HG03432 (cell line): ENCODE results near the gene HTR1D.
A peak's percentile ranks its signal among the peaks of the same experiment; 100 is the strongest.

Source experiments
- ATAC-seq: cut with Tn5 transposase; IDR thresholded peaks from one replicate; pipeline ENCODE4 v1.9.1; 2021; ENCODE audit warnings: mild to moderate bottlenecking, moderate library complexity; ENCODE audit not compliant: unreplicated experiment

HTR1D gene

GRCh38 chr1:23187637-23188036 lies 29.7 kb downstream of the HTR1D start:
- no peak for ATAC-seq

DNA sequence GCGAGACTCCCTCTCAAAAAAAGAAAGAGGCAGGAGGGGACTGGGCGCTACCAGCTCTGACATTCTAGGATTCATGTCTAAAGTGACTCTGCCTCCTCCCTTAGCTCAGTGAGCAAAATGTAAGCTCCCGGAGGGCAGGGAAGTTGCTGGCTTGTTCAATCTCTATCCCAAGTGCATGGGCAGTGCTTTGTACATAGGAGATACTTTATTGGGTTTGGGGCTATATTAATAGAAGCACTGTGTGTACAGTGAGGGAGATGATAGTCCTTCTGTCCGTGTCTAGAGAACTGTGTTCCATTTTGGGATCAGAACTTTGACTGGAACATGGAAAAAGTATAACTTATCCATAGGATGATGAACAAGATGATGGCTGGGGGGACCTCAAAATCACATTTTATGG lies 31.9 kb downstream of the HTR1D start:
- no peak for ATAC-seq

- no peak for ATAC-seq
Observed at GRCh38 chr1:23184212-23184934, 32.9 kb downstream of the HTR1D start.

DNA sequence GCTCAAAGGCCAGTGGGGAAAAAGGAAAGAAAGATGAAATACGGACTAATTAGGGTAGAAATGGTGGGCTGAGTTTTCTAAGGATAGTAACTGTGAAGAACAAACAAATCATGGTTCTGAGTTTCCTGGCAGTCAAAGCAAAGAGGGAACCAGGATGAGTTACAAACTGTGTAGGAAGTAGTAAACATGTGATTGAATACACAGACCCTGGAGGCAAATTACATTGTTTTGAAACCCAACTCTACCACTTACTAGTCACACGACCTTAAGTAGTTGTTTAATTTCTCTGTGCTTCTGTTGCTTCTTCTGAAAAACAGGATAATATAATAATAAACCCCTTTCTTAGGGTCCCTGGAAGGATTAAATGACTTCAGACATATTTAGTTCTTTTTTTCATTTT lies 37.4 kb downstream of the HTR1D start:
- ATAC-seq = no peak

GRCh38 chr1:23178950-23179349 lies 38.4 kb downstream of the HTR1D start:
- ATAC-seq = no peak

DNA sequence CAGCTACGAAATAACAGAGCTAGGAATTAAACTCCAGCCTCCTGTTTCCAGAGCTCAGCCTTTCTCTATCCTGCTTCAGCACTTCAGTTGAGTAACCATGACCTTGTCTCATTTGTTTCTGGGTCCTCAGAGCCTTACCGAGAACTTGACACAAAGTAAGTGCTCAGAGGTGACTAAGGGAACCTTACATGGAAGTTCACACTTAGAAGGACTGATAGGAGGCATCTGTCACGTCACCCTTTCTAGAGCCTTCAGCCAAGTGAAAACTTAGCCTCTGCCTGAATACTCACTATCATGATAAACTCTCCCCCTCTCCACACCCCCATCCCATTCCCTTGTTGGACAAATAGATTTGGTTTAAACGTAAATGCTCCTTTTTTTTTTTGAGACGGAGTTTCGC lies 38.9 kb downstream of the HTR1D start:
- ATAC-seq = no peak

DNA sequence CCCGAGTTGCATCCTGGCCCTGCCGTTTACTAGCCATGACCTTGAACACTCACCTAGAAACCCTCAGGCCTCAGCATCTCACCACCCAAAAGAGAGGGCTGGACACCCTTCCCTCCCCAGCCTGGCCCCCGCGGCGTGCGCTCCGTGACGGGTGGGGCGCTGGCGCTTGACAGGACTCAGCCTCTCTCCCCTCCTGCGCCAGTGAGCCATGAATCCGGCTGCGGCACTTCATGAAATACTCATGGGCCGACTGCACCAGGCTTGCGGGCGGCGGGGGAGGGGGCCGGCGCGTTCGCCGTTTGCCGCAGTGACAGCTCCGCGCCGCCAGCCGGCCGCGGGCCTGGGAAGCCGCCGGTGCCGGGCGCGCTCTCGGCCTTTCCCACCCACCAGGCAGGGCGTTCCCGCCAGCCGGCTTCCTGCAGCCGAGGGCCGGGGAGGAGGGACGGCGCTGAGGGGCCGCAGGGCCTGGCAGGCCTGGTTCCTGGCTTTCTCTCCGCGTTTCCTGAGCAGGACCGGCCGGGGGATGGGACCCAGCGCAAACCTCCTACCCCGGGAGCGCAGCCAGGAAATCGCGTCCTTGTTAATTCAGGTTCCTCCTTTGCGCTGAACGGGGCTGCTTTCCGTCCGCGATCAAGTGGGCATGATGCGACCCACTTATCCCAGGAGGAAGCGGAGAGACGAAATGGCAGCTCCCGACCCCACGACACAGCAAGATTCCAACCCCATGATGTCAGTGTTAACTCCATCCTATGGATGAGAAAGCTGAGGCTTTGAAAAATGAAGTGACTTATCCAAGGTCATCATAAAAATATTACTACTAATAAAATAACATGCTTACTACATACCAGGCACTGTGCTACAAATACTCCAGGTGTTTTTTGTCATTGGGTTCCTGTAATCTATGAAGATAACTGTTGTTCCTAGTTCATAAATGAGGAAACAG lies 39.6 kb downstream of the HTR1D start:
- peak; percentile 83 for ATAC-seq

DNA sequence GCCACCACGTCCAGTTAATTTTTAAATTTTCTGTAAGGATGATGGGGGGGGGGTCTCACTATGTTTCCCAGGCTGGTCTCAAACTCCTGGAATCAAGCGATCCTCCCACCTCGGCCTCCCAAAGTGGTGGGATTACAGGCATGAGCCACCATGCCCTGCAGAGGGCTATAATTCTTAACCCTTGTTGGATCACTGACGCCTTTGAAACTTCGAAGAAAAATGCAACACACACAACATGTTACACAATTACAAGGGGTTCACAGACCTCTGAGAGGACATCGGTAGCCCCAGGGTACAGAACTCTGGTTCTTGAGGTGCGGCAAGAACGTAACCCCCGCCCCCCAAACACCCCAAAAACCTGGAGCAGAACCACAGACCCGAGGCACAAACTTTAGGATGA lies 40.3 kb downstream of the HTR1D start:
- no peak for ATAC-seq

- no peak for ATAC-seq
Observed at GRCh38 chr1:23174426-23175110, 42.7 kb downstream of the HTR1D start.

- no peak for ATAC-seq
Observed at GRCh38 chr1:23171181-23171755, 46.0 kb downstream of the HTR1D start.

DNA sequence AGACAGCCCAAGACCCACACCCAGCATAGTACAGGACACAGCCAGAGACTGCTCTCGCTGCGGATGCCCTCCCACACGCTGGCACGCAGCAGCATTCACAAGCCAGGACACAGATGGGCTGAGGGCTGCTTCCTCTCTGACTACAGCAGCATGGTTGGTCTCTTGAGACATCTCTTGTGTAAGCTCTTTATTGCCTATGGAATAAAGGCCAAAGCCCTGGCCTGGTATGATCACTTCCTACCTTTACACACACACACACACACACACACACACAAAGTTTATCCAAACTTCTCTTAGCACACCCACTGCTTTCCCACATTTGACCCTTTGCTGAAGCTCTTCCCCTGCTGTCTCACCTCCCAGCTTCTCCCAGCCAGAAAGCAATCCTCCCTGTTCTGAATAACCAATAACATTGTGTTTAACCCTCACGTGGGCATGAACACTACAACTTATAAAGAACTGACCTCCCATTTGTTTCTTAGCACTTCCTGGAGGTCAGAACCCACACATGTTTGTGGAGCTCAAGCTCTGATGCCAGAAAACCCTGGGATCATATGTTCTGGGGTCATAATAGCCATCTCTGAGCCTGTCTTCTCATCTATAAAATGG lies 47.5 kb downstream of the HTR1D start:
- no peak for ATAC-seq

DNA sequence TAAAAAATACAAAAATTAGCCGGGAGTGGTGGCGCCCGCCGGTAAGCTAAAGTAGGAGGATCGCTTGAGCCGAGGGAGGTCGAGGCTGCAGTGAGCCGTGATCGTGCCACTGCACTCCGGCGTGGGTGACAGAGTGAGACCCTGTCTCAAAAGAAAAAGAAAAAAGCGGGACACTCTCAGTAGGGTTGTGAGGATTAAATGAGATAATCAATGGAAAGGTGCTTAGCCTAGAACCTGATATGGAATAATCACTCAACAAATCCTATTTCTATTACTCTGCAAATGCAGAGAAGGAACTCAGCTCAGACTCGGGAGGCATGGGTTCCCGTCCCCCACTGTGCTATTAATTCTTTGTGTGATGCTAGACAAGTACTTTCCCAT lies 48.1 kb downstream of the HTR1D start:
- ATAC-seq = no peak

- peak; percentile 73 for ATAC-seq
Observed at GRCh38 chr1:23168445-23169194, 48.7 kb downstream of the HTR1D start, which contains the start of gene LUZP1. Gene LUZP1, minus strand, starts transcription at chr1:23168856.

- ATAC-seq = no peak
Observed at GRCh38 chr1:23168079-23168444, 49.2 kb downstream of the HTR1D start.

DNA sequence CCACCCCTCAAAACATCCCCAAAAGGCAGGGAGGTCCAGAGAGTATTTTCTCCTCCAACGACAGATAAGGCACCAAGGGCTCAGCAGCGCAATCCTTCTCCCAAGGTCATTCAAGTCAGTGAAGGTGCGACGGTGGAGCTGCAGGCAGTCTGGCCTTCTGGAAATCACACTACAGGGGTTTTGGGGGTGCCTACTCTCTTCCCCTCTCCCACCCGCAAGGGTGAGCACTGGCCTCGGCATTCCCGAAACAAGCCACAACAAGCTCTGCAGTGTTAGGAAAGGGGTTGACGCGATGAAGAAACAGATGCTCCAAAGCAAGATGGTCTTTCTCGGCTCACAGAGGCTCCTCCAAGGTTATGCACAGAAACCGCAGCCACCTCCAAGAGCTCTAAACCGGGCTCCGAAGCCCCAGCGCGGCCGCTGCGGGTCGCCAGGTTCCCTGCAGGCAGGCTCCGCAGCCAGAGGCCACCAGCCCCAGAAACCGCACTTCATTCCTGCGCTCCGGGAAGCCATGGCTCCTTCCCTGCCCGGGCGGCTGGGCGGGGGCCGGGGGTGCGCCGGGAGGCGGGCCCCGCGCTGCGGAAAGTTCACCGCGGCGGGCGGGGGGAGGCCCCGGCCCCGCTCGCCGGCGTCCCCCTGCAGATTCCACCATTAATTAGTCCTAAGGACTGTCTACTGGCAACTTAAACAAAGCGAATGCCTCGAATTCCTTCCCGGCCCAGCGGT lies 49.8 kb downstream of the HTR1D start:
- ATAC-seq = no peak

DNA sequence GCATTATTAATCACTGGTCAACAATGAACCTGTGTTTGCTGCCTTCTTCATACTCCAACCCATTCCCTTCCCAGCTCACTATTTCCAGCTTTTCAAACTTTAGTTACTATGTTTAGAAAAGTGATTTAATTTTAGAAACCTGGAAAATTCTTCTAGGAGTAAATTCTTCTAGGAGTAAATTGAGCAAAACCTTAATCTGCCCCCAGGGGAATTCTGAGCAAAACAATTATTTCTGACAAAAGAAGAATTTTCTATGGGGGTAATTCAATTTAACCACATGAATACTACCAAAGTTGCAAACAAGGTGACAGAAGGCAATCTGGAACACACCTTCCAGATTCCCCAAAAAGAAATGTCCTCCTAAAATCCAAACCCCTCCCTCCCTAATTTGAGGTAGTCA lies 50.4 kb downstream of the HTR1D start:
- ATAC-seq = no peak

- ATAC-seq = no peak
Observed at GRCh38 chr1:23163395-23163794, 53.9 kb downstream of the HTR1D start.

DNA sequence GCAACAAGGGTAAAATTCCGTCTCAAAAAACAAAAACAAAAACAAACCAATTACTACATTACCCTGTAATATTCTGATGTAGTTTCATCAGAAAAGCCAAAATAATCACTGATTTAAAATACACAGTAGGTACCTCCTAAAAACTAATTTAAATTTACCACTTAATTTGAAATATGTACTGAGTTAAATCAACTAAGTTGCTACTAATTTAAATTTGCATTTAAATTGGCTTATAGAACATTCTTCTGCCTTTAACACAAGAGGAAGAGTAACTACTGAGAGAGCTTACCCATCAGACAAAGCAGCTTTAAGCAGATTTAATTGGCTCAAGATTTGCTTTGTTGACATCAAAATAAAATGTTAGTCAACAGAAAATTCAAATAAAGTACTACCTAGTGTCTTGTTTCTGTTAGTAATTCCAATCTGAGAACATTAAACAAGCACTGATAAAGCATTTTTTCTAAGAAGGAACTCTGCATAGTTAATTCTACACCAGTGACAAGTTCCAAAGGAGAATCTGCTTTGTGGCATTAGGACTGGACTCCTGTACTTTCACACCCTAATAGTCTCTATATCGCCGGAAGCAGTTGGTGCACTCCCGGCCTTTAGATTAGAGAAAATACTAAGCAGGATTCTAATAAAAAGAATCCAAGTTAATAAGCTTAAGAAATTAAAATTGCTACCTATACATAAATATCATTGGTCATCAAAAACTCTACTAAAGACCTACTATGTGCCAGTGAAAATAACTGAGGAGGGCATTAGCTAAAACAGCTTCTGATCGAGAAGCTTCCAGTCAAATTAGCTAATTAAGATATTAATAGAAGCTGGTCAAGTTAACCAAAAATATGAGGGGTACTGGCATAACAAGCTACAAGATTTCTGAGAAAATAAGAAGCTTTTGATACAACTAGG lies 57.1 kb downstream of the HTR1D start:
- ATAC-seq = no peak
